Stimulated activated naive CD8-positive, alpha-beta T cell treated with anti-CD3 and anti-CD28 coated beads, Interleukin-15, Interleukin-2, amounts not matched to agents 100 ng/mL and 50 ng/mL, for 24 hours (primary cell): ENCODE data around the gene ARPP21.
A peak's percentile ranks its signal among the peaks of the same experiment; 100 is the strongest.

Experiments
- H3K27ac Mint-ChIP-seq: one replicate; pipeline ENCODE4 v1.8.0; 2021; ENCODE audit warnings: mild to moderate bottlenecking, mixed read lengths
- H3K27me3 Mint-ChIP-seq: one replicate; pipeline ENCODE4 v1.8.0; 2021; ENCODE audit warnings: mixed read lengths
- H3K36me3 Mint-ChIP-seq: one replicate; pipeline ENCODE4 v1.8.0; 2021; ENCODE audit warnings: low read depth, mixed read lengths
- H3K4me1 Mint-ChIP-seq: one replicate; pipeline ENCODE4 v1.8.0; 2021; ENCODE audit warnings: low read depth, mixed read lengths
- H3K4me3 Mint-ChIP-seq: one replicate; pipeline ENCODE4 v1.8.0; 2021; ENCODE audit warnings: mild to moderate bottlenecking, mixed read lengths
- H3K9me3 Mint-ChIP-seq: one replicate; pipeline ENCODE4 v1.8.0; 2021; ENCODE audit warnings: mixed read lengths

The ARPP21 gene

DNA sequence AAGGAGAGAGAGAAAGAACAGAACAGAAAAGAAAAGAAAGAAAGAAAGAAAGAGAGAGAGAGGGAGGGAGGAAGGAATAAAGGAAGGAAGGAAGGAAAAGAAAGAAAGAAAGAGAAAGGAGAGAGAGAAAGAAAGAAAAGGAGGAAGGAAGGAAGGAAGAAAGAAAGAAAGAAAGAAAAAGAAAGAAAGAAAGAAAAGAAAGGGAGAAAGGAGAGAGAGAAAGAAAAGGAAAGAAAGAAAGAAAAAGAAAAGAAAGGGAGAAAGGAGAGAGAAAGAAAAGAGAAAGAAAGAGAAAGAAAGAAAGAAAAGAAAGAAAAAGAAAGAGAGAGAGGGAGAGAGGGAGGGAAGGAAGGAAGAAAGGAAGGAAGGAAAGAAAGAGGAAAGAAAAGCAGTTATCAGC, 108.8 kb downstream of the ARPP21 start:
- peaks cover 5% of the 10 kb centered on the region for H3K9me3 Mint-ChIP-seq
- no peaks in the 10 kb centered on the region for H3K27me3 Mint-ChIP-seq
- no peaks in the 10 kb centered on the region for H3K4me1 Mint-ChIP-seq
- no peak overlapping the region for H3K4me3 Mint-ChIP-seq
- no peak overlapping the region for H3K27ac Mint-ChIP-seq
- no peaks in the 10 kb centered on the region for H3K36me3 Mint-ChIP-seq

DNA sequence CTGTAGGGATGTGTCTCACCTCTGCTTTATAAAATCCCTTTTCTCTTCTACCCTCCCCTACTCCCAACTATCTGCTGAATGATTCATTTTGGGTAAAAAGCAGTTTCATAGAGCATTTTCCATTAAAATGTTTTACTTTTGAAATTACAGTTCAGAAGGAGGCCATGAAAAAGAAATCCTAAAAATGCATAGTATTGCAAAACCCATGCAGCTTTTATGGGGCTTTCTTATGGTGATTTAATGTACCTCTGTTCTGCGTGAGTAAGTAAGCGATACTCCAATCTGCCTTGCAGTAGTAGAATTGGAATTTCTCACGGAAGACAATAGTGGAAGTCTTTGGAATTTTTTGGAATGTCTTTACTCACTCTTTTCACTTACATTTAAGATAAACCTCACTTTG, 111.9 kb downstream of the ARPP21 start:
- Mint-ChIP-seq H3K4me3 (no peak overlapping the region), H3K36me3 (no peaks in the 10 kb centered on the region), H3K4me1 (no peaks in the 10 kb centered on the region), H3K27ac (no peak overlapping the region), H3K27me3 (no peaks in the 10 kb centered on the region), H3K9me3 (peaks cover 5% of the 10 kb centered on the region)

DNA sequence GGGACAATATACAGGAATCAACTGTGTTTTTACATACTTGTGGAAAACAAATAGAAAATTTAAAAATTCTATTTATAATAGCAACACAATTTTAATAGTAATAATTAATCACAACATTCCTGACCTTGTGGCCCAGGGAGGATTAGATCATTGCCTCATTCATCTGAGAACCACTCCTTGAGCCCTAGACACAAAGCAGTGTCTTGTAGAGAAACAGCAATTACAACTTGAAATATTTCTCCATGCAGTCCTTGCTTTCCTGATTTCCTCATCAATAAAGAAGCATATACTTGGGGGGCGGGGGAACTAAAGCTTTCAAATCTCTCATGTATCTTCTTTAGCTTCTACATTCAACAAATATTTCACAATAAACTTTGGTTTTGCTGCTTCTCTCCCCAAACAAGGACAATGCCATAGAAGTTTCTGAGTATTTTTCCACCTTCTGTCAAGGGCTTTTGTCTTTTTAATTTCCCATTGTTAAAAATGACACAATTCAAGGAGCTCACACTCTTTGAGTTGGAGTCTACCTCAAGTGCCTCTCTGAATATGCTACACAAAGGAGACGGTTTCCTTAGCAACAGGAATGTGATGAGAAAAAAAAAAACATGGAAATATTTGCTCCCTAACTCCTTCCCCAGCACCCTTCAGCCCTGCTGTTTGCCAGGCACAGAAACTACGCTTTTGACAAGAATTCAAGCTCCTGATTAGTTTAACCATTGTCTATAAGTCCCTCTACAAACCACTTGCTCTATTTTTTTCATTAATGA, 118.8 kb downstream of the ARPP21 start:
- no peaks in the 10 kb centered on the region for H3K36me3 Mint-ChIP-seq
- H3K27ac Mint-ChIP-seq: no peak overlapping the region
- no peaks in the 10 kb centered on the region for H3K27me3 Mint-ChIP-seq
- H3K4me1 Mint-ChIP-seq: no peaks in the 10 kb centered on the region
- no peak overlapping the region for H3K4me3 Mint-ChIP-seq
- no peaks in the 10 kb centered on the region for H3K9me3 Mint-ChIP-seq

DNA sequence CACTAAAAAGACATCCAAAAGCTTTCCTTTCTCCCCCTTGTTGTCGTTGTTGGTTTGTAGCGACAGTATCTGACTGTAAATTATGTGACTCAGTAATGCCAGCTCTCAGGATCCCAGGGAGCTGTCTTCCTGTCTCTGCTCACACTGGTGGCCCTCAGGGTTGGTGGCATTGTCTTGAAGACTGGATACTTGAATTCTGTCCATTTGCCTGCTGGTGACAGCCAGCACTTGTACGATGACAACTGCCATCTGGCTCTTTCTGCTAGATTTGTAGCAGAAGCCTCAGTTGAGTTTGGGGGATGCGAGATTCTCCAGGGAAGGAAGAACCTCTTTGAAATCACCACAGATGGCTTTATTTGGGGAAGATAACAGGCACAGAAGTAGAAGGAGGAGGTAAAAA, 120.8 kb downstream of the ARPP21 start:
- Mint-ChIP-seq H3K27ac (no peak overlapping the region), H3K4me3 (no peak overlapping the region), H3K4me1 (no peaks in the 10 kb centered on the region), H3K36me3 (no peaks in the 10 kb centered on the region), H3K27me3 (no peaks in the 10 kb centered on the region), H3K9me3 (no peaks in the 10 kb centered on the region)

DNA sequence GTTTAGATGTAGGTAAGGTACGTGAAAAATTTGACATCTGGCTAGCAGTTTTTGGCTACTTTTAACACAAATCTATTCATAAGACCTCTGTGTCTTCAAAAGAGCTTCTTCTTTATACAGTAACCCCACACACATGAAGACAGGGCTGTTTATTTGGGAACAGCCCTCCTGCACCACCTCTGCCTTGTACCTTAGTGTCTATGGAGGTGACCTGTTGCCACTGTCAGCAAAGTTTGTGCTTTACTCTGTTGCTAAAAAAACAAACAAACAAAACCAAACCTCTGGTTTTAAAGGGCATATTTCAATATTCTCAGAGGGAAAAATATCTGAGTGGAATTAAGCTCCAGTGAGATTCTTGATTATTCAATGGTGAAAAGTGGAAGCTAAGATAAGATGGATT, 122.0 kb downstream of the ARPP21 start:
- no peaks in the 10 kb centered on the region for H3K27me3 Mint-ChIP-seq
- H3K9me3 Mint-ChIP-seq: no peaks in the 10 kb centered on the region
- H3K36me3 Mint-ChIP-seq: no peaks in the 10 kb centered on the region
- no peaks in the 10 kb centered on the region for H3K4me1 Mint-ChIP-seq
- H3K27ac Mint-ChIP-seq: no peak overlapping the region
- H3K4me3 Mint-ChIP-seq: no peak overlapping the region

DNA sequence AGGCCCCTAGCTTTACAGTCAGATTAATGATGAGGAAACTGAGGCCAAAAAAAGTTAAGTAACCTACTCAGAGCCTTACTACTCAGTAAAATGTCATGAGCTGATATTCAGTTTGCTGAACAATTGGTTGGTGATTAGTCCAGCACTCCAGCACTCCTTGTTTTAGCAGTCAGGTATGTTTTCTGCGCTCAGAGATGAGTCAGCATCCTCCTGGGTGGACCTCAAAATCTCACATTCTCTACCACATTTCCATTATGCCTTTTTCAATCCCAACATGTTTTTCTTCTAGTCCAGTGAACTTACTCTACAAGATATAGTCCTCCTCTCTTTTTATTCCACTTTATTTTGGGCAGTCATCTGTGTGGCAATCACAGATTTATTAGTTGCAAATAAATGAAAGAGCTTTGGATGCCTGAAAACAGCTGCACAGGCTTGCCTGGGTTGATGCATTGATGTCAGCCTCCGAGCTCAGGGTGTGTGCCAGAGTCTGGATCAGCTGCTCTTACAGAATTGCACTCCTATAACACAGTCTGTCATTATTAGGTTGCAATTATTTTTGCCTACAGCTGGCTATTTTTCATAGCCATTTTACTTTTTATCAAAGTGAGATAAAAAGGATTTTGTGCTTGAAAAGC, 133.2 kb downstream of the ARPP21 start:
- H3K4me3 Mint-ChIP-seq: no peak overlapping the region
- H3K27ac Mint-ChIP-seq: peak overlapping the region; percentile 31
- H3K36me3 Mint-ChIP-seq: no peaks in the 10 kb centered on the region
- no peaks in the 10 kb centered on the region for H3K27me3 Mint-ChIP-seq
- H3K9me3 Mint-ChIP-seq: no peaks in the 10 kb centered on the region
- H3K4me1 Mint-ChIP-seq: no peaks in the 10 kb centered on the region

DNA sequence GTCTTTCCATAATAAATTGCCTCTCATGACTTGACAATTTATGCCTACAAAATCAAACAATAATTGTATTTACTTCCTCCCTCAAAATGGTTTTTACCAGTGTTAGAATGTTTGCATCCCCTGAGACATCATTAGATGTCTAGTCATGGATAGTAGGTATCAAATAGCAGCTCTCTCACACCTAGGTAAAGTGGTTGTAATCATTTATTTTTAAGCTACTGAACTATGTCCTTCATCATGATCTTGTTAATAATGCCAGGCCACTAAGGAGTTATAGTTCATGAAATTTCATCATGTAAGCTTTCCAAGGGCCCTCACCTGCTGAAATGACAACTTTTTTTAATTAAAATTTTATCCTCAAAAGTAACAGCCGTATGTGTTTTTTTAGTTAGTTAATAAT, 134.1 kb downstream of the ARPP21 start:
- Mint-ChIP-seq H3K36me3 (no peaks in the 10 kb centered on the region), H3K27me3 (no peaks in the 10 kb centered on the region), H3K27ac (no peak overlapping the region), H3K4me1 (no peaks in the 10 kb centered on the region), H3K4me3 (no peak overlapping the region), H3K9me3 (no peaks in the 10 kb centered on the region)

DNA sequence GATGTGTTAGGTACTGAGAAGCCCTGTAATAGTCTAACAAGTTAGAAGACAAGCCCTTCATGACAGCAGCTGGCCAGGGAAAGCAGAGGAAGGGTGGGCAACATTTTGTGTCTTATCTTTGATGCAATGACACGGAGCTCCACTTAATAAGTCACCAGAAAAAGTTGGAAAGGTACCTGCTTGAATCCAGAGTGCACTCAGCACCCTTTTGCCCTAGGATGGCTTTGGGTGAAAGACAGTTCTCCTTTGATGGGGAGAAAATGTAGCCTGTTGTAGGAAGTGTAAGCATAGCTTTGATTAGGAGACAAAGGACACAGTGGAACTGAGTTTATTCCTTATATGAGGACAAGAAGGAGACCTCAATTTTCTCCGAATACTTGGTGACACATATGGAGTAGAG, 137.0 kb downstream of the ARPP21 start:
- no peaks in the 10 kb centered on the region for H3K4me1 Mint-ChIP-seq
- no peak overlapping the region for H3K4me3 Mint-ChIP-seq
- H3K36me3 Mint-ChIP-seq: no peaks in the 10 kb centered on the region
- H3K27me3 Mint-ChIP-seq: no peaks in the 10 kb centered on the region
- no peak overlapping the region for H3K27ac Mint-ChIP-seq
- H3K9me3 Mint-ChIP-seq: no peaks in the 10 kb centered on the region

DNA sequence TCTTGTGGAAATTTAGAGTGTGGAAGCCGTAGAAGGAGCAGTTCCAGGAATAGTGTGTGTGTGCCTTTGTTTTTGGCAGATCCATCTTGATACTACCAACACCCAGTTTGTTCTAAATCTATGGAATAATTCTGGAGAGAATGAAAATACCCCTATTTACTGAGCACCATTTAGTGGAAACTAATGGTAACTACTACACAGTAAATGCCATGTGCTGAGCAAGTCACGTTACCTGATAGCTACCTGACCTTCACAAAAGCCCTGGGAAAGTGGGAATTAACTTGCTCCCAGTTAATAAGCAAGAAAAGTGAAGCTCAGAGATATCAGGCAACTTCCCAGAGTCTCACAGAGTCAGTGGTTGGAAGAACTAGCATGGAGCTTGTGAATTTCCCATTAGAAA, 137.7 kb downstream of the ARPP21 start:
- H3K4me1 Mint-ChIP-seq: no peaks in the 10 kb centered on the region
- H3K9me3 Mint-ChIP-seq: no peaks in the 10 kb centered on the region
- H3K27me3 Mint-ChIP-seq: no peaks in the 10 kb centered on the region
- H3K4me3 Mint-ChIP-seq: no peak overlapping the region
- H3K27ac Mint-ChIP-seq: no peak overlapping the region
- H3K36me3 Mint-ChIP-seq: no peaks in the 10 kb centered on the region

DNA sequence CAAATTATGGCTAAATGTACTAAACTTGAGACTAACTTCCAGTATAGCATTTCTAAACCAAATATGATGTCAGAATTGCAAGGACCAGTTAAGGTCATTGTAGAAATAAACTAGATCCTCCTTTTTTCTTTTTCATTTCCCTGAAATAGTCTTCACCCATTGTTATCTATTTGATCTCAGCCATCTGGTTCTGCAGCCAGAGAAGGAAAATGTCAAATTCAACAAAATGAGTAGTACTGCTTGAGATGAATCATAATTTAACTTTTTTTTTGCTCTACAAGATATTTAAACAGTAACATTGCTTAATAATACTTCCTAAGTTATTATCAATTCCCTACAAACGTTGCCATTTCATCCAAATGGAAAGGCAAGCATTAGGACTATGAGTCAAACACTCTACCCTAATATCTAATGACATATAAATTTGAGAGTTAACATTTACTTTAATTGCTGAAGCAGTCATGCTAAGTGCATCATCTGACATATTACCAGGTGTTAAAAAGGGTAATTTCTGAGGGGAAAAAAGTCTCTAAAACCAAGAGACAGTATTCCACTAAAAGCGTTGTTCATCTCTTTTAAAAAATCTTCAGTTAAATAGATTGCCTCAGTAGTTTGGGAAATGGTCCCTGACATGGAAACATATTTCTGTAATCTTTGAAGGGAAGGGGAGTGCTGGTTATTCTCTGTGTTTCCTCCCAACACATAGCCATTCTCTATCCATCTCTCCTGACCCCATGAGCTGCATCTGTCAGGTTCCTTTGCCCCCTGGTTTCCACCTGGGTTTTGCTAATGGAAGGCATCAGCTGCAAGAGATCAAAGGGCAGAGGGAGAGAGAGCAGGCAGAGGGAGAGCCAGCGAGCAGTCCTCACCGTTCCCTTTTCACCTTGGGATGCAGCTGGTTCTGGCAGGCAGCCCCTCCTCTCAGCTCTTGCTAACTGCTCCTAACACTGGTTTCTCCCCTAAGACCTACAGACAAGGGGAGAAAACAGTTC, 138.5 kb downstream of the ARPP21 start:
- Mint-ChIP-seq H3K27ac (no peak overlapping the region), H3K9me3 (no peaks in the 10 kb centered on the region), H3K4me3 (no peak overlapping the region), H3K27me3 (no peaks in the 10 kb centered on the region), H3K4me1 (no peaks in the 10 kb centered on the region), H3K36me3 (no peaks in the 10 kb centered on the region)

DNA sequence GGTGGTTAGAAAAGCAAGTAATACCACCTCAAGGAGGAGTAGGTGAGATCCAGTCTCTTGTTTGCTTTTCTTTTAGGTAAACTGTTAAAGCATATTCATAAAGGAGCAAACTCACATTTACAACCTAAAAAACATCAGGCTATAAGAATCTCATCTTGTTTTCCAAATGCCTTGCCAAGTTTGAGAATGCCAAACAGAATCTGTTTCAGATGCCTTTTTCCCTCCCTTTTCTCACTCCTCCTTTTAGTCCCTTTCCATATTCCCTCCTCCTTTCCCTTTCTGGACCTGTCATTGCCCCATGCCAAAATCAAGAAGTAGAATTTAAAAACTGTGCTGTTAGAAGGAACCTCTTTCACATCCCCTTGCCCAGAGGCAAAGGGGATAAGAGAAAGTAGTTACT, 140.3 kb downstream of the ARPP21 start:
- no peaks in the 10 kb centered on the region for H3K4me1 Mint-ChIP-seq
- no peaks in the 10 kb centered on the region for H3K9me3 Mint-ChIP-seq
- no peak overlapping the region for H3K27ac Mint-ChIP-seq
- no peaks in the 10 kb centered on the region for H3K36me3 Mint-ChIP-seq
- H3K4me3 Mint-ChIP-seq: no peak overlapping the region
- H3K27me3 Mint-ChIP-seq: no peaks in the 10 kb centered on the region

DNA sequence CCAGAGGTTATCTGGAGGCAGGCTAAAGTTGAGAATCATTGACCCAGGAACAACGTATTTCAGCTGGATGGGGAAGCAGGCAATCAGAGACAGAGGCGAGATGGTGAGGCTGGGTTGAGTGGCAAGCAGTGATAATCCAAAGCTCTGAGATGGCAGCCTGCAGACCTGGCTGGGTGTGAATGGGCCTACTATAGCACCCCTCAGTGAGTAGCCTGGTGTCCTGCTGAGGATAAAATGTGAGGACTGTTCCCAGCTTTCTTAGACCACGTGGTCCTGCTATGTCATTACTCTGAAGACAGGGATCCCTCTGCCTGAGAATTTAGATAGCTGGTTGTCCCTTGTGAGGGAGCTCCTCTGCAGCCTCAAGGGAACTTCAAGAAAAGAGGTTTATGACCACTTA, 141.5 kb downstream of the ARPP21 start:
- no peak overlapping the region for H3K4me3 Mint-ChIP-seq
- H3K27ac Mint-ChIP-seq: no peak overlapping the region
- H3K27me3 Mint-ChIP-seq: no peaks in the 10 kb centered on the region
- H3K36me3 Mint-ChIP-seq: no peaks in the 10 kb centered on the region
- H3K4me1 Mint-ChIP-seq: no peaks in the 10 kb centered on the region
- no peaks in the 10 kb centered on the region for H3K9me3 Mint-ChIP-seq

DNA sequence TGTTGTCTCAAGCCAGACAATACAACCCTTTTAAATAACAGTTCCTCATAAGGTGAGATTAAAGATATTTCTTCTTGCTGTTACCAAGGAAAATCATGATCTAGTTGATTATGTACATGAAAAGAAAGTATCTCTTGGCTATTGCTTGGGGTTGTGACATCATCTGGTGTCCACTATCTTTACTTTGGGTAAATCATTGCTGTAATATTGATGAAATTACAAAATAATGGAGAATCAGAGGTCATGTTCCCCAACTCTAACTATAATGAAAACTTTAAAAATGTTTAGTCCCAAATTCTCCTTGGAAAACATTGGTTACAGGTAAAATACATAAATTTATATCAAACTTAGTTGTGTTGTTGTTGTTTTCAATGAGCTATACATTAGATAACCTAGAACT, 142.2 kb downstream of the ARPP21 start:
- Mint-ChIP-seq H3K9me3 (no peaks in the 10 kb centered on the region), H3K27me3 (no peaks in the 10 kb centered on the region), H3K27ac (no peak overlapping the region), H3K4me1 (no peaks in the 10 kb centered on the region), H3K36me3 (no peaks in the 10 kb centered on the region), H3K4me3 (no peak overlapping the region)

DNA sequence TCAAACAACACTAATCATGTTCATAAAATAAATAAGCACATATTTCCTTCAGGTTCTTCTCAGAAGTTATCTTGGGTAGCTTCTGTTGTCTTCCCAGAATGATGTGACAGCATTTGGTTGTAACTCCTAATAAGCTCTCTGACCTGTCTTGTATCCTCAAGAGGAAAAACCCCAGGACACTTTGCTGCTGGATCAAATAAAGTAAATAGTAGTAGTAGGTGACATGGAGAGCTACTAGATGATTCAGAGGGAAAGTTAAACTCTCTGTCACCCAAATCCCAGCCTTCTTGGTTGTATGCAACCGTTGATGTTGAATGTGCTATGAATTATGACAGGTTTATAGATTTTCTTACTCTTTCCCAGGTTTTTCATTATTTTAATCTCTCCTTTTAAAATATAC, 143.0 kb downstream of the ARPP21 start:
- Mint-ChIP-seq H3K4me3 (no peak overlapping the region), H3K9me3 (no peaks in the 10 kb centered on the region), H3K27ac (no peak overlapping the region), H3K4me1 (no peaks in the 10 kb centered on the region), H3K36me3 (no peaks in the 10 kb centered on the region), H3K27me3 (no peaks in the 10 kb centered on the region)

DNA sequence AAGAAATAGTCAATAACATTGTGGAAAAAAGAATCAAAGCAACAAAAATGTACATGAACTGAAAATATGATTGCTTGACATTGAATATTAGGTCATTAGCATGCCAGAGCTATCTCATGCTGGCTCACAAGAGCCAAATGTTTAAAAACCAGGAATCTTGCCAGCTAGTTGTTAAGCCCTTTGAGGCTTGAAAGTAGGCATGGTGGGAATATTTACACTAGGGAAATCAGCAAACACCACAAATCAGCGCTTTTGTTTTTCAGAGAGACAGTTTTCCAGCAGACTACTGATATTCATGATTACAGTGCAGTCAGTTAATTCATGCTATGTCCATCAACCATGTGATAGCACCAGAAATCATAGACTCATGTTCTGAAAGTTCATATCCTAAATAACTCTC, 144.8 kb downstream of the ARPP21 start:
- H3K27ac Mint-ChIP-seq: no peak overlapping the region
- H3K27me3 Mint-ChIP-seq: no peaks in the 10 kb centered on the region
- no peaks in the 10 kb centered on the region for H3K36me3 Mint-ChIP-seq
- H3K4me3 Mint-ChIP-seq: no peak overlapping the region
- no peaks in the 10 kb centered on the region for H3K9me3 Mint-ChIP-seq
- no peaks in the 10 kb centered on the region for H3K4me1 Mint-ChIP-seq
